ENCODE measurements around the gene RABAC1. TPM values are rescaled to one million over a fixed set of nuclear protein-coding genes. Genes with fewer than 3 reads are reported as not detected.

RABAC1 gene
- total and polyA plus RNA-seq, 2 donors (not counting 3 experiments of a cell fraction or from before 2014, with no cell fraction given) = 178 to 591 TPM

DNA sequence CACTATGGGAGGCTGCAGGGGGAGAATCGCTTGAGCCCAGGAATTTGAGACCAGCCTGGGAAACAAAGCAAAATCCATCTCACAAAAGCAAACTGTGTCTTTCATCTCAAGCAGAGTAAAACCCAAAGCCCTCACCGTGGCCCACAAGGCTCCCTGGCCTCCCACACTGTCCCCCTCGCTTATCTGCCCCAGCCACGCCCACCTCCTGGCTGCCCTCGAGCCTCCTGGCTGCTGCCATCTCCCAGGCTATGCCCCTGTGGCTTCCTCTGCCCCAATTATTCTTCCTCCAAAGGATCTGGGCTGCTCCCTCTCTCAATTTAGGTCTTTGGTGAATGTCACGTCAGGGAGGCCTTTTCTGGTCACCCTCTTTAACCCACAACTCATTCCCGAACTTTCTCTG is 3.6 kb downstream of the RABAC1 start:
- POLR2A ChIA-PET = no interaction called here
- Histone ChIP-seq H4K20me1 (replicated peaks; ENCODE audit: control insufficient read depth, extremely low read depth, insufficient read depth, low read length) (no peaks in the 10 kb centered on the region), H3K4me3 (replicated peaks in 1 of 3; ENCODE audit: insufficient read depth in 1 of 3, low read depth in 1 of 3, low read length in 3 of 3) (no peak overlapping the region), H3K9ac (replicated peaks; ENCODE audit: extremely low read depth, insufficient read depth, low read length) (no peak overlapping the region), H3K4me2 (ENCODE audit: insufficient read depth, low read length) (no peak overlapping the region), H3K9me3 (replicated peaks; ENCODE audit: control insufficient read depth, insufficient read depth, low read length) (no peaks in the 10 kb centered on the region), H2AFZ (ENCODE audit: low read depth, low read length) (no peak overlapping the region), H3K79me2 (ENCODE audit: control insufficient read depth, insufficient read depth, low read length) (no peaks in the 10 kb centered on the region), H3K27me3 (ENCODE audit: control insufficient read depth in 2 of 2, insufficient read depth in 2 of 2, low read length in 2 of 2) (no peaks in the 10 kb centered on the region), H3K9me1 (replicated peaks; ENCODE audit: control insufficient read depth, extremely low read depth, insufficient read depth, low read length) (no peaks in the 10 kb centered on the region), H3K36me3 (ENCODE audit: control insufficient read depth in 2 of 2, extremely low read depth in 1 of 2, insufficient read depth in 2 of 2, low read length in 2 of 2) (peaks cover 3 to 4% of the 10 kb centered on the region in 2 experiments), H3K27ac (ENCODE audit: insufficient read depth, low read depth, low read length) (no peak overlapping the region), H3K4me1 (ENCODE audit: control insufficient read depth, extremely low read depth, insufficient read depth, low read length) (peaks cover 12% of the 10 kb centered on the region)
- no peak for FAIRE-seq
- no peak for DNase-seq (ENCODE audit: low read depth, low spot score)
- no peak for TF ChIP-seq EZH2 (IDR thresholded peaks at IDR 0.05; ENCODE audit: borderline replicate concordance, low read depth, low read length, severe bottlenecking)
- TF ChIP-seq POLR2A (IDR thresholded peaks at IDR 0.05; ENCODE audit: low read depth, low read length) = no peak
- no peak for TF ChIP-seq GATA2 (IDR thresholded peaks at IDR 0.05; ENCODE audit: insufficient read depth, insufficient read length, low read depth, low read length)
- no peak for TF ChIP-seq POLR2AphosphoS5 (IDR thresholded peaks at IDR 0.05; ENCODE audit: insufficient read depth, low read depth, low read length)
- no peak for TF ChIP-seq FOS (IDR thresholded peaks at IDR 0.05; ENCODE audit: borderline replicate concordance, insufficient read depth, low read length)
- CTCF ChIA-PET = no interaction called here
- no TSS peak for BruUV-seq (replicated peaks)
- dilution Hi-C loops (cut with MboI; ENCODE audit: extremely low pct_ligation_motif_present, low sequenced_read_pairs) (no loop called here), intact Hi-C loops (cut with micrococcal nuclease) (no loop called here)

DNA sequence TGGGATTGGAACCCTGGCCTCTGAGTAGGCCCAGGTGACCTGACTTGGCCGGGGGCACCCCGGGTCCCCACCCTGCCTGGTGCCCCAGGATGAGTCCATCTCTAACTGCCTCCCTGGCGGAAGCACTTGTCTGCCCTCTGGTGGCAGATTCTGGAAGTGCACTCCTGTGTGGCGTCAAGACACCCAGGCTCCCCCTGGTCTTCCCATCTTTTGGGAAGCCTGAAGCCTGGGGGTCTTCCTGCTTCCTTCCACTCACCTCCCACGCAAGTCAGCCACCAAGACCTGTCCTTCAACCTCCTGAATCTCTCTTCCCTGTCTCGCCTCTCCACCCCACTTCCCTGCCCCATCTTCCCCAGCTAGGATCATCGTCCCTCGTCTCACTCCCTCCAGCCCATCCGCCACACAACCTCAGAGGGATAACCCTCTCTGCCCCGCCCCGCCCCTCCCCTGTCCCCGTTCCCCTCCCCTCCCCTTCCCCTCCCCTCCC is 7.4 kb downstream of the RABAC1 start:
- Histone ChIP-seq H4K20me1 (replicated peaks; ENCODE audit: control insufficient read depth, extremely low read depth, insufficient read depth, low read length) (no peaks in the 10 kb centered on the region), H3K79me2 (ENCODE audit: control insufficient read depth, insufficient read depth, low read length) (no peaks in the 10 kb centered on the region), H3K27ac (ENCODE audit: insufficient read depth, low read depth, low read length) (no peak overlapping the region), H3K36me3 (ENCODE audit: control insufficient read depth in 2 of 2, extremely low read depth in 1 of 2, insufficient read depth in 2 of 2, low read length in 2 of 2) (peaks cover 2 to 4% of the 10 kb centered on the region in 2 experiments), H3K4me1 (ENCODE audit: control insufficient read depth, extremely low read depth, insufficient read depth, low read length) (no peaks in the 10 kb centered on the region), H3K9me3 (replicated peaks; ENCODE audit: control insufficient read depth, insufficient read depth, low read length) (no peaks in the 10 kb centered on the region), H3K9ac (replicated peaks; ENCODE audit: extremely low read depth, insufficient read depth, low read length) (no peak overlapping the region), H3K27me3 (ENCODE audit: control insufficient read depth in 2 of 2, insufficient read depth in 2 of 2, low read length in 2 of 2) (no peaks in the 10 kb centered on the region), H2AFZ (ENCODE audit: low read depth, low read length) (peak overlapping the region; percentile 46), H3K9me1 (replicated peaks; ENCODE audit: control insufficient read depth, extremely low read depth, insufficient read depth, low read length) (no peaks in the 10 kb centered on the region), H3K4me2 (ENCODE audit: insufficient read depth, low read length) (no peak overlapping the region), H3K4me3 (replicated peaks in 1 of 3; ENCODE audit: insufficient read depth in 1 of 3, low read depth in 1 of 3, low read length in 3 of 3) (no peak overlapping the region)
- POLR2A ChIA-PET = no interaction called here
- dilution Hi-C loops (cut with MboI; ENCODE audit: extremely low pct_ligation_motif_present, low sequenced_read_pairs) = no loop called here
- intact Hi-C loops (cut with micrococcal nuclease) = loop anchor here (1.0 kb wide), 2 partner anchors 78 to 158 kb away; no protein-coding TSS in a partner anchor
- DNase-seq (ENCODE audit: low read depth, low spot score) (peak; percentile 56), FAIRE-seq (peak; percentile 89)
- TF ChIP-seq JUN (IDR thresholded peaks at IDR 0.05; ENCODE audit: borderline replicate concordance, insufficient read depth, insufficient read length, low read depth) = no peak
- TF ChIP-seq, protein P1, sequence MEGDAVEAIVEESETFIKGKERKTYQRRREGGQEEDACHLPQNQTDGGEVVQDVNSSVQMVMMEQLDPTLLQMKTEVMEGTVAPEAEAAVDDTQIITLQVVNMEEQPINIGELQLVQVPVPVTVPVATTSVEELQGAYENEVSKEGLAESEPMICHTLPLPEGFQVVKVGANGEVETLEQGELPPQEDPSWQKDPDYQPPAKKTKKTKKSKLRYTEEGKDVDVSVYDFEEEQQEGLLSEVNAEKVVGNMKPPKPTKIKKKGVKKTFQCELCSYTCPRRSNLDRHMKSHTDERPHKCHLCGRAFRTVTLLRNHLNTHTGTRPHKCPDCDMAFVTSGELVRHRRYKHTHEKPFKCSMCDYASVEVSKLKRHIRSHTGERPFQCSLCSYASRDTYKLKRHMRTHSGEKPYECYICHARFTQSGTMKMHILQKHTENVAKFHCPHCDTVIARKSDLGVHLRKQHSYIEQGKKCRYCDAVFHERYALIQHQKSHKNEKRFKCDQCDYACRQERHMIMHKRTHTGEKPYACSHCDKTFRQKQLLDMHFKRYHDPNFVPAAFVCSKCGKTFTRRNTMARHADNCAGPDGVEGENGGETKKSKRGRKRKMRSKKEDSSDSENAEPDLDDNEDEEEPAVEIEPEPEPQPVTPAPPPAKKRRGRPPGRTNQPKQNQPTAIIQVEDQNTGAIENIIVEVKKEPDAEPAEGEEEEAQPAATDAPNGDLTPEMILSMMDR (IDR thresholded peaks at IDR 0.05; ENCODE audit: extremely low read depth in 1 of 2, insufficient read depth in 1 of 2, low read depth in 1 of 2, low read length in 2 of 2) = peak; percentile 92 to 99
- BruUV-seq (replicated peaks) = no TSS peak
- CTCF ChIA-PET = interaction anchor here (1.0 to 4.3 kb wide), 5 partner anchors 9 to 159 kb away, joined by 3 to 35 read pairs (median 8); partner anchors contain the start of gene ERFL

All from endothelial cell of umbilical vein (primary cell).